CD4-positive, alpha-beta T cell (primary cell): ENCODE data around the gene ZDHHC6. TPM values are rescaled to one million over a fixed set of nuclear protein-coding genes. Genes with fewer than 3 reads are reported as not detected.

ENCODE experiments used
- ATAC-seq: fragments of 200-7000 bp; cut with Tn5 transposase; one replicate; pipeline ENCODE4 v1.10.0; 2022; ENCODE audit warnings: mild to moderate bottlenecking; ENCODE audit not compliant: poor library complexity
- CTCF ChIA-PET: fragments of 350-600 bp; sonication (Branson Sonifier 250); formaldehyde crosslinking; loops from one replicate; lab custom pipeline; 2021; ENCODE audit warnings: antibody characterized with exemption, inconsistent platforms; lab: Charles Lee
- POLR2A ChIA-PET: fragments of 350-600 bp; sonication (Branson Sonifier 250); formaldehyde crosslinking; loops from one replicate; lab custom pipeline; 2021; ENCODE audit warnings: antibody characterized with exemption, inconsistent platforms; lab: Charles Lee
- DNase-seq, 14 experiments: peaks; one replicate each; pipeline ENCODE4 v3.0.0-alpha.2; 2013 to 2020; ENCODE audit warnings: mixed read lengths in 2 of 14
- H3K27ac ChIP-seq, 2 donors: one replicate each; pipeline versions ENCODE4 v1.5.1 to v1.7.0; 2013; ENCODE audit warnings: low read length in 2 of 2, low read depth in 1 of 2, mild to moderate bottlenecking in 1 of 2
- H3K27me3 ChIP-seq, 2 experiments: 1 replicate in 1 of 2; 2 replicates in 1 of 2; pipeline versions ENCODE4 v1.6.1 to v1.7.0; 2013; ENCODE audit warnings: low read length in 2 of 2, control low read depth in 1 of 2, mild to moderate bottlenecking in 1 of 2, moderate library complexity in 1 of 2; ENCODE audit not compliant: insufficient read depth in 2 of 2, control insufficient read depth in 1 of 2
- H3K36me3 ChIP-seq: one replicate; pipeline ENCODE4 v1.6.1; 2013; ENCODE audit warnings: low read length, control low read depth; ENCODE audit not compliant: insufficient read depth
- H3K4me1 ChIP-seq: one replicate; pipeline ENCODE4 v1.6.1; 2013; ENCODE audit warnings: low read length, control low read depth; ENCODE audit not compliant: insufficient read depth
- H3K4me3 ChIP-seq: one replicate; pipeline ENCODE4 v1.5.1; 2013; ENCODE audit warnings: mild to moderate bottlenecking, low read length, moderate library complexity
- H3K9me3 ChIP-seq, 2 experiments: 1 replicate in 1 of 2; 2 replicates in 1 of 2; pipeline versions ENCODE4 v1.6.1 to v1.7.0; 2013; ENCODE audit warnings: low read length in 2 of 2, mild to moderate bottlenecking in 2 of 2, control low read depth in 1 of 2, moderate library complexity in 1 of 2; ENCODE audit not compliant: control insufficient read depth in 1 of 2, insufficient read depth in 1 of 2
- H3K27ac Mint-ChIP-seq: one replicate; pipeline ENCODE4 v1.8.0; 2020; ENCODE audit warnings: mixed read lengths
- H3K27me3 Mint-ChIP-seq: one replicate; pipeline ENCODE4 v1.8.0; 2021; ENCODE audit warnings: mixed read lengths
- H3K36me3 Mint-ChIP-seq: one replicate; pipeline ENCODE4 v1.8.0; 2021; ENCODE audit warnings: low read depth, mixed read lengths
- H3K4me1 Mint-ChIP-seq: one replicate; pipeline ENCODE4 v1.8.0; 2021; ENCODE audit warnings: low read depth, mixed read lengths
- H3K4me3 Mint-ChIP-seq: one replicate; pipeline ENCODE4 v1.8.0; 2020; ENCODE audit warnings: mild to moderate bottlenecking, mixed read lengths
- H3K9me3 Mint-ChIP-seq: one replicate; pipeline ENCODE4 v1.8.0; 2020; ENCODE audit warnings: mixed read lengths
- CTCF ChIP-seq: fragments of 200-600 bp; IDR thresholded peaks from one replicate; pipeline ENCODE4 v1.8.0; 2022; ENCODE audit warnings: antibody characterized with exemption, mild to moderate bottlenecking
- intact Hi-C, 2 experiments: fragments of 100-400 bp; cut with DNase I in 1 of 2; cut with micrococcal nuclease in 1 of 2; formaldehyde crosslinking; loops; one replicate each; pipeline versions ENCODE4 v1.15.1 to v1.9.0; 2023 to 2025; cut with DNase I, micrococcal nuclease
- total RNA-seq, 174 experiments: library from RNA in 2 of 174; stranded (reverse) in 2 of 174; gene quantifications; one replicate each; pipeline ENCODE4 v1.2.3 and lab custom pipeline; 2021 to 2026

Gene ZDHHC6
- total RNA-seq, 2 experiments from 2014 or later: 34.3 to 39.9 TPM

GRCh38 chr10:112393341-112393740 is 53.4 kb downstream of the ZDHHC6 start:
- H3K4me3 Mint-ChIP-seq: no peak overlapping the region
- POLR2A ChIA-PET: no interaction called here
- intact Hi-C loops: no loop called here

GRCh38 chr10:112390125-112390703 is 56.5 kb downstream of the ZDHHC6 start:
- no peak for TF ChIP-seq CTCF
- DNase-seq (no peak), ATAC-seq (no peak)
- no peak overlapping the region for H3K4me3 Mint-ChIP-seq
- H3K4me1 Mint-ChIP-seq: peaks cover 45% of the 10 kb centered on the region
- Histone ChIP-seq H3K9me3 (no peaks in the 10 kb centered on the region), H3K27ac (peak overlapping the region in 1 of 2 donors; percentile 65), H3K27me3 (no peaks in the 10 kb centered on the region), H3K4me1 (peaks cover 14% of the 10 kb centered on the region), H3K36me3 (peaks cover 14% of the 10 kb centered on the region), H3K4me3 (no peak overlapping the region)
- H3K36me3 Mint-ChIP-seq: no peaks in the 10 kb centered on the region
- POLR2A ChIA-PET: interaction anchor here (1.2 to 5.9 kb wide), 2 partner anchors 11 to 14 kb away, joined by 4 to 40 read pairs; no protein-coding TSS in a partner anchor
- intact Hi-C loops: no loop called here
- H3K27ac Mint-ChIP-seq: no peak overlapping the region
- no peaks in the 10 kb centered on the region for H3K9me3 Mint-ChIP-seq
- CTCF ChIA-PET: no interaction called here
- H3K27me3 Mint-ChIP-seq: no peaks in the 10 kb centered on the region

More at GRCh38 chr10:112393341-112393740, 53.4 kb downstream of the ZDHHC6 start:
- Mint-ChIP-seq H3K9me3 (no peaks in the 10 kb centered on the region), H3K27me3 (no peaks in the 10 kb centered on the region), H3K27ac (peak overlapping the region; percentile 37), H3K4me1 (peaks cover 22% of the 10 kb centered on the region), H3K36me3 (no peaks in the 10 kb centered on the region)
- Histone ChIP-seq H3K9me3 (no peaks in the 10 kb centered on the region), H3K27me3 (no peaks in the 10 kb centered on the region), H3K27ac (no peak overlapping the region), H3K4me3 (no peak overlapping the region), H3K4me1 (peaks cover 14% of the 10 kb centered on the region), H3K36me3 (peaks cover 40% of the 10 kb centered on the region)
- DNase-seq (no peak), ATAC-seq (no peak)
- no peak for TF ChIP-seq CTCF
- CTCF ChIA-PET: interaction anchor here (1.5 kb wide), 1 partner anchor 11 kb away, joined by 3 read pairs; no protein-coding TSS in a partner anchor

GRCh38 chr10:112389271-112389822 is 57.4 kb downstream of the ZDHHC6 start:
- H3K27ac Mint-ChIP-seq: peak overlapping the region; percentile 72
- H3K27me3 Mint-ChIP-seq: no peaks in the 10 kb centered on the region

More at GRCh38 chr10:112389271-112389822, 57.4 kb downstream of the ZDHHC6 start:
- peak overlapping the region; percentile 18 for H3K4me3 Mint-ChIP-seq
- ChIA-PET CTCF (interaction anchor here (1.2 to 1.3 kb wide), 3 partner anchors 10 to 15 kb away, joined by 3 to 5 read pairs (median 4); no protein-coding TSS in a partner anchor), POLR2A (interaction anchor here (1.2 to 5.9 kb wide), 2 partner anchors 10 to 13 kb away, joined by 4 to 40 read pairs; no protein-coding TSS in a partner anchor)
- peak overlapping the region; percentile 49 to 65 for H3K27ac ChIP-seq
- H3K36me3 ChIP-seq: peaks cover 6% of the 10 kb centered on the region
- DNase-seq: peak in 7 of 14 experiments; percentile 20 to 90 (median 66)
- H3K9me3 ChIP-seq: no peaks in the 10 kb centered on the region
- no peak overlapping the region for H3K4me3 ChIP-seq
- peaks cover 18% of the 10 kb centered on the region for H3K4me1 ChIP-seq
- TF ChIP-seq CTCF: no peak
- no peaks in the 10 kb centered on the region for H3K27me3 ChIP-seq
- intact Hi-C loops: no loop called here
- peaks cover 5% of the 10 kb centered on the region for H3K36me3 Mint-ChIP-seq
- H3K4me1 Mint-ChIP-seq: peaks cover 54% of the 10 kb centered on the region
- ATAC-seq: peak; percentile 90
- H3K9me3 Mint-ChIP-seq: no peaks in the 10 kb centered on the region
